DMS53 treated with DMSO at 0.1 percent for 48 hours (cell line): ENCODE data around the gene BNIPL.
A peak's percentile ranks its signal among the peaks of the same experiment; 100 is the strongest.

ENCODE experiments used
- DNase-seq: peaks from one replicate; lab custom pipeline; 2025; ENCODE audit not compliant: unreplicated experiment; lab: John Stamatoyannopoulos, UW

The BNIPL gene

GRCh38 chr1:151009674-151010345, 26.6 kb upstream of the BNIPL start:
- DNase-seq, result no peak

- DNase-seq, result no peak
These were observed 26.1 kb upstream of the BNIPL start for GRCh38 chr1:151010346-151010726.

- DNase-seq, result no peak
These were observed 25.1 kb upstream of the BNIPL start for GRCh38 chr1:151011154-151011850.

GRCh38 chr1:151012684-151013471, 23.5 kb upstream of the BNIPL start:
- DNase-seq, result no peak

- DNase-seq, result no peak
These were observed 22.9 kb upstream of the BNIPL start for GRCh38 chr1:151013518-151013917.

- peak; percentile 59 for DNase-seq
These were observed 11.7 kb upstream of the BNIPL start for GRCh38 chr1:151024540-151025146.

GRCh38 chr1:151026460-151026859, 9.9 kb upstream of the BNIPL start:
- no peak for DNase-seq

- no peak for DNase-seq
These were observed 4.2 kb upstream of the BNIPL start for GRCh38 chr1:151032164-151032563.

GRCh38 chr1:151035167-151035566, 1.2 kb upstream of the BNIPL start:
- no peak for DNase-seq

GRCh38 chr1:151037032-151037431, 646 bp downstream of the BNIPL start:
- no peak for DNase-seq

GRCh38 chr1:151039521-151039920, 3.1 kb downstream of the BNIPL start:
- DNase-seq, result no peak

- DNase-seq, result no peak
These were observed 6.8 kb downstream of the BNIPL start for GRCh38 chr1:151043163-151043562.

GRCh38 chr1:151047591-151047924, 11.2 kb downstream of the BNIPL start, which contains the start of gene C1orf56:
C1orf56 (plus strand) TSS chr1:151047751; CDS start chr1:151047848, 97 bp downstream.
- peak; percentile 60 for DNase-seq

- peak; percentile 42 for DNase-seq
These were observed 11.7 kb downstream of the BNIPL start for GRCh38 chr1:151047925-151048644.

- no peak for DNase-seq
These were observed 12.3 kb downstream of the BNIPL start for GRCh38 chr1:151048645-151049032.

GRCh38 chr1:151049458-151049857, 13.1 kb downstream of the BNIPL start:
- DNase-seq, result no peak

GRCh38 chr1:151050051-151050688, 13.8 kb downstream of the BNIPL start:
- no peak for DNase-seq

- no peak for DNase-seq
These were observed 15.1 kb downstream of the BNIPL start for GRCh38 chr1:151051356-151052009.

- DNase-seq, result no peak
These were observed 18.7 kb downstream of the BNIPL start for GRCh38 chr1:151054971-151055547.

- no peak for DNase-seq
These were observed 19.2 kb downstream of the BNIPL start for GRCh38 chr1:151055581-151055980.
